Fibroblast of skin of back (primary cell): ENCODE data around the gene DAGLA. TPM values are rescaled to one million over a fixed set of nuclear protein-coding genes. Genes with fewer than 3 reads are reported as not detected.
"Not testable (repeated sequence)": the region's sequence is repeated elsewhere in the genome, so short reads cannot be mapped to it uniquely, and the experiment has no call there.

Experiments used
- DNase-seq: peaks from one replicate; pipeline ENCODE4 v3.0.0-alpha.2; 2013
- polyA plus RNA-seq, 2 experiments: library from polyadenylated mRNA; unstranded; fragments of 120-200 nt; gene quantifications; one replicate each; pipeline ENCODE4 v1.2.1, GENCODE V29; 2013; ENCODE audit not compliant: insufficient read length in 2 of 2

The DAGLA gene, protein sequence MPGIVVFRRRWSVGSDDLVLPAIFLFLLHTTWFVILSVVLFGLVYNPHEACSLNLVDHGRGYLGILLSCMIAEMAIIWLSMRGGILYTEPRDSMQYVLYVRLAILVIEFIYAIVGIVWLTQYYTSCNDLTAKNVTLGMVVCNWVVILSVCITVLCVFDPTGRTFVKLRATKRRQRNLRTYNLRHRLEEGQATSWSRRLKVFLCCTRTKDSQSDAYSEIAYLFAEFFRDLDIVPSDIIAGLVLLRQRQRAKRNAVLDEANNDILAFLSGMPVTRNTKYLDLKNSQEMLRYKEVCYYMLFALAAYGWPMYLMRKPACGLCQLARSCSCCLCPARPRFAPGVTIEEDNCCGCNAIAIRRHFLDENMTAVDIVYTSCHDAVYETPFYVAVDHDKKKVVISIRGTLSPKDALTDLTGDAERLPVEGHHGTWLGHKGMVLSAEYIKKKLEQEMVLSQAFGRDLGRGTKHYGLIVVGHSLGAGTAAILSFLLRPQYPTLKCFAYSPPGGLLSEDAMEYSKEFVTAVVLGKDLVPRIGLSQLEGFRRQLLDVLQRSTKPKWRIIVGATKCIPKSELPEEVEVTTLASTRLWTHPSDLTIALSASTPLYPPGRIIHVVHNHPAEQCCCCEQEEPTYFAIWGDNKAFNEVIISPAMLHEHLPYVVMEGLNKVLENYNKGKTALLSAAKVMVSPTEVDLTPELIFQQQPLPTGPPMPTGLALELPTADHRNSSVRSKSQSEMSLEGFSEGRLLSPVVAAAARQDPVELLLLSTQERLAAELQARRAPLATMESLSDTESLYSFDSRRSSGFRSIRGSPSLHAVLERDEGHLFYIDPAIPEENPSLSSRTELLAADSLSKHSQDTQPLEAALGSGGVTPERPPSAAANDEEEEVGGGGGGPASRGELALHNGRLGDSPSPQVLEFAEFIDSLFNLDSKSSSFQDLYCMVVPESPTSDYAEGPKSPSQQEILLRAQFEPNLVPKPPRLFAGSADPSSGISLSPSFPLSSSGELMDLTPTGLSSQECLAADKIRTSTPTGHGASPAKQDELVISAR
- 5.3 TPM for polyA plus RNA-seq (2013, experiment 1 of 2; ENCODE audit: insufficient read length)
- polyA plus RNA-seq (2013, experiment 2 of 2; ENCODE audit: insufficient read length) = 3.6 TPM

DNA sequence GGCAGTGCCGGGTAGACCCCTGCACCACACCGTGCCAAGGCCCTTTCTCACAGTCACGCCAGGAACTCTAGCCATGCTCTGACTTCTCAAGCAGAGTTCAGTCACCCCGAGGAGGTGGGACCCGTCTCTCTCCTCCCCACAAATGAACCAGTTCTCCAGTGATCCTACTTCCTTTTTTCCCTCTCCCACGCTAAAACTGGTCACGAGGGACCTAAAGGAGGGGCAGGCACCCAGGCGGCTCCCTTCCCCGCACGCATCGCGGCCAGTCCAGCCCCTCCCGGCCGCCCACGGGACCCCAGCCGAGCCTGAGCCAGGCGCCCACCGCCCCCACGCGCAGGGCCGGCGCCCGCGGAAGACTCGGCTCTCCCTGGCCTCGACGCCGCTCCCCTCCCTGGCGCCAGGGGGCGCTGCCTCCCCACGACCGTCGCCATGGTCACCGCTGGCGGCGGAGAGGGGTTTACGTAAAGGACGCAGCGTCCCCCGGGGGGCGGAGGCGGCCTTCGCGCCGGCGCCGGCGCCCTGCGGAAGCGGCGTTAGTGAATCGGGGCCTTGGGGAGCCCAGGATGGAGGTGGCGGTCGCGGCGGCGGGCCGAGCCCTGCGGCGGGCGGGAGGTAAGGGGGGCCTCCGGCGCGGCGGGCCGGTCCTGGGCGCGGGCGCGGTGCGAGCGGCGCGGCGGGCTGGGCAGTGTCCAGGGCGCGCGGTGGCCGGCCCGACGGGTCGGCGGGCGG is at the start of gene DAGLA:
TSS of gene DAGLA (plus strand) at position 499 of the 729 bp plus-strand sequence. CDS start 39,765 bp downstream, outside the sequence.
- peak; percentile 58 for DNase-seq

DNA sequence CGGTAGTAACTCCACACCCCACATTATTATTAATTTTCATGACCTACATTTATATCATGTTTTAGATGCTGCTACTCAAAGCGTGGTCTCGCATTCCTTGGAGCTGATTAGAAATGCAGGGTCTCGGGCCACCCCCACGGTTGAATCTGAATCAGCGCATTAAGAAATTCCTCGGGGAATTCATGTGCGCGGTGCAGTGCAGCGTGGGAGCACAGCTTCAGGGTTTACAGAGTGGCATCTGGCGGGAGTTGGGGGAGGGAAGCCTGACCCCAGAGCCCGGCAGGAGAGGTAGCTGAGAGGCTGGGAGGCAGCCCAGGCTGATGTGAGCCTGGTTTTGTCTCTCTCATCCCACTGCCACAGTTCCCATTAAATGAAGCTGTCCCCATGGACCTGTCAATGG is 48.1 kb upstream of the DAGLA start:
- DNase-seq = peak; percentile 11

DNA sequence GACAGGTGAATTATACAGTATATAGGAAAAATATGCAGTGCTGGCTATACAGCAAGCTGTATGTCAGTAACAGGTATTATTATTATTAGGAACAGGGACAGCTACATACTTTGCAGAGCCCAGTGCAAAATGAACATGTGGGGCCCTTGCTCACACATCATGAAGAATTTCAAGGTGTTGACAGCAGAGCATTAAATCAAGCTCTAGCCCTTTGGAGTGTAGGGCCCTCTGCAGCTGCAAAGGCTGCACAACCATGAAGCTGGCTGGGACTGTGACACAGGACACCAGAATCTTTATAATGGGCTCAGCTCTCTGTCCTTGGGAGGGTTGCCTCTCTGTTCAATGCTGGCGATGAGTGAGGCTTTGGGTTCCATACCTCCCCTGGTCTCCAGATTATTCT is 44.9 kb upstream of the DAGLA start:
- DNase-seq = no peak

DNA sequence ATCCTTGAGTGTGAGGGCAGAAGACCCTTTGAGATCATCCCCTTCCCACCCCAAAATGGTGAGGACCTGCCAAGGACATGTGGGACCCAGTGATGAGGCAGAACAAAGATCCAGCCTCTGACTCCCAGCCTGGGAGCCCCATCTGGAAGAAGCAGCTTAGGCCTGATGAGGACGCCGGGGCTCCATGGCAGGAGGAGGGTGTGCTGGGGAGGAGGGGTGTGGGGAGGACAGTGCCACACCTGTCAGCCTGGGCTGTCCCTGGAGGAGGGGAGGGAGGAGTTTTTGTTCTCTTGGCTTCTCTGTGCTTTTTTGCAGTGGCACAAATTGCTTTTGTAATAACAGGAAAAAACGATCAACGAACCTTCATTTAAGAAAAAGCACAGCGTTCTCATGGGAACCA is 44.4 kb upstream of the DAGLA start:
- no peak for DNase-seq

DNA sequence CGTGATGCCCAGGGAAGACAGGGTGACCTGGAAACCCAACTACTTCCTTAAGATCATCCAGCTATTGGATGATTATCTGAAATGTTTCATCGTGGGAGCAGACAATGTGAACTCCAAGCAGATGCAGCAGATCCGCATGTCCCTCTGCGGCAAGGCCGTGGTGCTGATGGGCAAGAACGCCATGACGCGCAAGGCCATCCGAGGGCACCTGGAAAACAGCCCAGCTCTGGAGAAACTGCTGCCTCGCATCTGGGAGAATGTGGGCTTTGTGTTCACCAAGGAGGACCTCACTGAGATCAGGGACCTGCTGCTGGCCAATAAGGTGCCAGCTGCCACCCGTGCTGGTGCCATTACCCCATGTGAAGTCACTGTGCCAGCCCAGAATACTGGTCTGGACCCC is 43.5 kb upstream of the DAGLA start:
- no peak for DNase-seq

DNA sequence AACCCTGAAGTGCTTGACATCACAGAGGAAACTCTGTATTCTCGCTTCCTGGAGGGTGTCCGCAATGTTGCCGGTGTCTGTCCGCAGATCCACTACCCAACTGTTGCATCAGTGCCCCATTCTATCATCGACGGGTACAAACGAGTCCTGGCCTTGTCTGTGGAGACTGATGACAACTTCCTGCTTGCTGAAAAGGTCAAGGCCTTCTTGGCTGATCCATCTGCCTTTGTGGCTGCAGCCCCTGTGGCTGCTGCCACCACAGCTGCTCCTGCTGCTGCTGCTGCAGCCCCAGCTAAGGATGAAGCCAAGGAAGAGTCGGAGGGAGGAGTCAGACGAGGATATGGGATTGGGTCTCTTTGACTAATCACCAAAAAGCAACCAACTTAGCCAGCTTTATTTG is 42.9 kb upstream of the DAGLA start:
- DNase-seq = no peak

DNA sequence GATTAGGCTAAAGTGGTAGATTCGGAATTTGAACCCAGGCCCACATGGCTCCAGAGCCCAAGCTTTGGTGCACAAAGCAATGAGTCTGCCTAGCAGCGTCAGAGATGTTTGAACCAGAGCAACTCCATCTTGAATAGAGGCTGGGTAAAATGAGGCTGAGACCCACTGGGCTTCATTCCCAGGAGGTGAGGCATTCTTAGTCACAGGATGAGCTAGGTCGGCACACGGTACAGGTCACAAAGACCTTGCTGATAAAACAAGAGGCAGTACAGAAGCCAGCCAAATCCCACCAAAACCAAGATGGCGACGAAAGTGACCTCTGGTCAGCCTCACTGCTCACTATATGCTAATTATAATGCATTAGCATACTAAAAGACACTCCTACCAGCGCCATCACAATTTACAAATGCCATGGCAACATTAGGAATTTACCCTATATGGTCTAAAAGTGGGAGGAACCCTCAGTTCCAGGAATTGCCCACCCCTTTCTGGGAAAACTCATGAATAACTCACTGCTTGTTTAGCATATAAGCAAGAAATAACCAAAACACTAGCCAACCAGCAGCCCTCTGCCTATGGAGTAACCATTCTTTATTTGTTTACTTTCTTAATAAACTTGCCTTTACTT is 40.3 kb upstream of the DAGLA start:
- no peak for DNase-seq

DNA sequence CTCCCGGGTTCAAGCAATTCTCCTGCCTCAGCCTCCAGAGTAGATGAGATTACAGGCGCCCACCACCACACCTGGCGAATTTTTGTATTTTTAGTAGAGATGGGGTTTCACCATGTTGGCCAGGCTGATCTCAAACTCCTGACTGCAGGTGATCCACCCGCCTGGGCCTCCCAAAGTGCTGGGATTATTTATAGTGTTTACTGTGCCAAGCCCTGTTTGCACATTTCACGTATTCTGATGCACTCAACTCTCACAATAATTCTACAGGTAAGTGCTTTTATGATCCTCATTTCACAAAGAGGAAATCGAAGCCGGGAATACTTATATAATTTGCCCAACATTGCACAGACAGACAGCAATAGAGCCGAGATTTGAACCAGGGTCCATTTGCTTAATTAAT is 38.0 kb upstream of the DAGLA start:
- no peak for DNase-seq

DNA sequence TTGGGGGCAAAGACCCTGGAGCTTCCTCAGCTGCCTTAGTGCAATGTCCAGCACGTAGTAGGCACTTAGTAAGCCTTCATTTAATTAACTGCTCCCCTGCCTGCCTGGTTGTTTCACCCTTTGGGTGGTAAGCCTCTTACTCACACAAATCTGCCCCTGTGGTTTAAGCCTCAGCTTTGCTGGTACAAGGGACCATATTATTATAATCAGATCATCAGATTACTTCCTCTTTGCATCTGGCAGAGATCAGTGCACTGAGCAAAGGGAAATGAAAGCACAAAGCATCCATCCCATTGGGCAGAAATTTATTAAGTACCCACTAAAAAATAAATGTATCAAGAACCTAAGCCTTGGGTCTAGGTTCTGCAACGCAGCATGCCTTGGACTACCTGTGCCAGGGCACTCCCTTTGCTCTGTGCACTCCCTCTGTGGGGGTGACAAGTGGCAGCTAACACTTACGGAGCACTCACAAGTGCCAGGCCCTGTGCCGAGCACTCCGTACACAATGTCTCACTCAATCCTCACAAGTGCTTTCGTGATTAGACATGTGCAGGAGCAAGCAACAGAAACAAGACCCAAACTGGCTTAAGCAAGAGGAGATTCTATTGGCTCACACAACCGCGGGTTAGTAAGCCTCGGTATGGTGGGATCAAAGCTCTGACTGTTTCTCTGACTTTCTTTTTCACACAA is 34.9 kb upstream of the DAGLA start:
- no peak for DNase-seq

DNA sequence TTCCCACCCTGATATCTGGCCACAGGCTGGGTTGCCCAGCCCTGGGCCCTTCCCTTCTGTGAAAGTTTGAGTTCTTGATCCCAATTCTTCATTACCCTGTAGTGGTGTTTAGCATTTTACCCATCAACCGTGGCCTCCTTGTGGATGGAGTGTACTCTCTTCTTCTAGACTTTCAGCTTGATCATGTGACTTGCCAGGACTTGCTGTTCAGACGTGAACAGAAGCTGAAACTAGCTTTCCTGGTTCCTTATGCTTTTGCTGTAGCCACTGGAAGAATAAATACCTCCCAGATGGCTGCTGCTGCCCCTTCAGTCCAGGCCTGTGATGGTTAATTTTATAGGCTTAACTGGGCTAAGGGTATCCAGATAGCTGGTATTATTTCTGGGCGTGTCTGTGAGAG is 32.7 kb upstream of the DAGLA start:
- no peak for DNase-seq

DNA sequence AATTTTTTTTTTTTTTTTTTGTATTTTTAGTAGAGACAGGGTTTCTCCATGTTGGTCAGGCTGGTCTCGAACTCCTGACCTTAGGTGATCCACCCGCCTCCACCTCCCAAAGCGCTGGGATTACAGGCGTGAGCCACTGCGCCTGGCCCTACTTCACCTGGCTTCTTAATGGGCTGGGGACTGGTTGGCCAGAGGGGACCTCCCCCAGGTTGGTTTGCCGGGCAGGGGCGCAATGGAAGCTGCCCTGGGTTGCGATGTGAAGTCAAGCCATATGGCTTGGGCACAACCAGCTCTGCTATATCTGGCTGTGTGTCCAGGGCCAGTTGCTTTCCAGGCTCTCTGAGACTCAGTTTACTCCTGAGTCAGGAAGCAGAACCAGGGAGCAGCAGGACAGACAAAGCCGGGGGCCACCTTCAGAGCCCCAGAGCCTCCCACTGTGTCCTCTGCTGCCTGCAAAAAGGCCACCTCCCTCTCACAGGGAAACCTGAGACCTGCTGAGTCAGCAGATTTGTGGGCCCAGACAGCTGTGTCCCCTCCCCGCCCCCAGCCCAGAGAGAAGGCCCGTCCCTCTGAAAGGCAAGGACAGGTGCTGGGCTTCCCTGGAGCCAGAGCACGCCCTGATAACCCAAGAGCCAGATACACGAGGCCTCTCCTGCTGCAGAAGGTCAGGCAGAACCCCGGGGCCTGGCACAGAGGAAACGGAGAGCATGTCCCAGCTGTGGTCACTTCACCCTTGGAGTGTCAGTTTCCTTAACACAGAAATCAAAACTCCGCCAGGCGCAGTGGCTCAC is 29.2 kb upstream of the DAGLA start:
- no peak for DNase-seq

DNA sequence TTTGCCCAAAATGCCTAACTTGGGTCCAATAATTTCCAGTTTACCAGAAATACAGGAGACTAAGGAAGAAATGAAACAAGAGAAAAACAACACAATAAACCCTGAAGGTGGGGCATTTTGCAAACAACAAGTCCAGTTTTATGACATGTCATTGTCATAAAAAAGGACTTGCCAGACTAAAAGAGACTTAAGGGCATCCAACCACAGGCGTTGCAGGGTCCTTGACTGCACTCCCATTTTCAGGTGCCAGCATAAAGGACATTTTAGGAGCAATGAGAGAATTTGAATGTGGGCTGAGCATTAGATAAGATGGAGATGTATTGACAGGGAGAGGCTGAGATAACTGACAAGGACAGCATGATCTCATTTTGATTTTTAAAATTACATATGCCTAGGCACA is 28.1 kb upstream of the DAGLA start:
- DNase-seq = no peak

DNA sequence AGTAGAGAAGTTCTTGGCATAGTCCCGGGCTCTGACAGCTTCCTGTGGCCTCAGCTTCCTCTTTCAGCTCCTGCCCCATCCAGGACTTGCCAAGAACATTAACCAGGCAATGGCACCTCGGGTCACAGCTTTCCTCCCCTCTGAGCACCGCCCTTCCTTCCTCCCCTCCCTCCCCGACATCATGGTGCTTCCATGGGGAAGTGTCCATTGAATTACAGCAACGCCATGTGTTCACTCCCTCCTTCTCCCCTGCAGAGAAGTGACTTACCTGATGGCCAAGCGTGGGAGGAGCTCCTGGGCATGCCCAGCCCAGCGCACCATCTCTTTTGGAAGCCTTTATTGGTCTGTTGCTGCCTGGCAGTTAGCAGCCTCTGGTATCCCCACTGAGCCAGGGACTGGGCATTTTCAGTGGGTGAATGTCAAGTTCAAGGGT is 25.8 kb upstream of the DAGLA start:
- no peak for DNase-seq

DNA sequence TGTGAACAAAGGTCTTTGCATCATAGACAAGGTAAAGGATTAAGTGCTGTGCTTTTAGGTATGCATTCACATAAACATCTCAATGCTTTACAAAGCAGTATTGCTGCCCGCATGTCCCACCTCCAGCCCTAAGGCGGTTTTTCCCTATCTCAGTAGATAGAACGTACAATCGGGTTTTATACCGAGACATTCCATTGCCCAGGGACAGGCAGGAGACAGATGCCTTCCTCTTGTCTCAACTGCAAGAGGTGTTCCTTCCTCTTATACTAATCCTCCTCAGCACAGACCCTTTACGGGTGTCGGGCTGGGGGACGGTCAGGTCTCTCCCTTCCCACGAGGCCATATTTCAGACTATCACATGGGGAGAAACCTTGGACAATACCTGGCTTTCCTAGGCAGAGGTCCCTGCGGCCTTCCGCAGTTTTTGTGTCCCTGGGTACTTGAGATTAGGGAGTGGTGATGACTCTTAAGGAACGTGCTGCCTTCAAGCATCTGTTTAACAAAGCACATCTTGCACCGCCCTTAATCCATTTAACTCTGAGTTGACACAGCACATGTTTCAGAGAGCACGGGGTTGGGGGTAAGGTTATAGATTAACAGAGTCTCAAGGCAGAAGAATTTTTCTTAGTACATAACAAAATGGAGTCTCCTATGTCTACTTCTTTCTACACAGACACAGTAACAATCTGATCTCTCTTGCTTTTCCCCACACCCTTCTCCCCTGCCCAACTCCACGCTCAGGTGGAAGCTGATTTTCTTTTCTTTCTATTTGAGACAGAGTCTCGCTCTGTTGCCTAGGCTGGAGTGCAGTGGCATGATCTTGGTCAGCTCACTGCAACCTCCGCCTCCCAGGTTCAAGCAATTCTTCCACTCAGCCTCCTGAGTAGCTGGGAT is 24.7 kb upstream of the DAGLA start:
- DNase-seq = not testable (repeated sequence)

DNA sequence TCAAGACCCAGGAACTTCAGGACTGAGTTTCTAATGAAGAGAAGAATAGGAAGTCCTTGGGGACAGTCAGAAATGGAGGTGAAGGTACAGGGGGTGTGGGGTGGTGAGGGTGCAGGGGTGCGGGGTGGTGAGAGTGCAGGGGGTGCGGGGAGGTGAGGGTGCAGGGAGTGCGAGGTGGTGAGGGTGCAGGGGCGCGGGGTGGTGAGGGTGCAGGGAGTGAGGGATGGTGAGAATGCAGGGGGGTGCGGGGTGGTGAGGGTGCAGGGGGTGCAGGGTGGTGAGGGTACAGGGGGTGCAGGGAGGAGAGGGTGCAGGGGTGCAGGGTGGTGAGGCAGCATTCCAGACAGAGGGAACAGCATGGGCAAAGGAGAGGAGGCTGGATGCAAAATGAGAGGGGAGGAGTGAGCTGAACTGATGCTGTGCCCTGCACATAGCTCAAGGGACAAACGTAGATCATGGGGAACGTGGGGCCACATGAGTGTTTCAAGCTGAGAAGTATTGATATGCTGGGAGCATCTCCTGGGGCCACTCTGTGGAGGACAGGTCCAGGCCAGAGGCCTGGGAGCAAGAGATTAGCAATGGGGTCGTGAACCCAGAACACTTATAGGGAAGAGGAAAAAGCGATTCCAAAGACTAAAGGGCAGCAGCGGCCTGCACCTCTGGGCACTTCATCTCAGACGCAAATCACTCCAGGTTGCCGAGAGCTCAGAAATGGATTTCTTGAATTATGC is 23.7 kb upstream of the DAGLA start:
- DNase-seq = no peak

DNA sequence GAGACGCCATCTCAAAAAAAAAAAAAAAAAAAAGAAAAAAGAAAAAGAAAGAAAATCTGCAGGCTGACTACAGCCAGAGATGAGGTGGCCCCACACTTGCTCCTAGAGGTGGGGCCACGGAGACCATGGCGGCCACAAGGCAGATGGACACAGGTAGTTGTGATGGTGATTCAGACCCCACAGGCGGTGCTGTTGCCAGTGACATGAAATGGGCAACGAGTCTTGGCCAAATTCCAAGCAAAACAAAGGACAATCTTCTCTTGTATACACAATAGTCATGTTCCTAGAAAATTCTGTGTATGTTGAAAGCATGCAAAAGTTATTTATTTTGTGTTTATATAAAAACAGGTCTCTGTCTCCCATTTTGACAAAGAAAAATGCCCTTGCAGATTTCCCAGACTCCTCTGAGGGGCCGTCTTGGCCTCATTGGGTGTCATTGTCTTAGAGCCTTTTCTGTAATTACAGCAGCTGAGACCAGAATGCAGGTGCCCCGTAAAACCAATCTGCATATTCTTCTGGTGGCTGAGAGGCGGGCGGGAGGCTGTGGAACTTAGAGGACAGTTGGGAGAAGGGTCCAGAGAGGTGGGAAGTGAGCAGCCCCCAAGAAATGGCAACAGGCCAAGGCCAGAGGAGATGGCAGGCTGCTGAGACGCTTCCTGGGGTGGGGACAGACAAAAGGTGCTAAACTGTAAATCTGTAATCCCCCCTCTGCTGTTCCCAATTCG is 22.5 kb upstream of the DAGLA start:
- no peak for DNase-seq

DNA sequence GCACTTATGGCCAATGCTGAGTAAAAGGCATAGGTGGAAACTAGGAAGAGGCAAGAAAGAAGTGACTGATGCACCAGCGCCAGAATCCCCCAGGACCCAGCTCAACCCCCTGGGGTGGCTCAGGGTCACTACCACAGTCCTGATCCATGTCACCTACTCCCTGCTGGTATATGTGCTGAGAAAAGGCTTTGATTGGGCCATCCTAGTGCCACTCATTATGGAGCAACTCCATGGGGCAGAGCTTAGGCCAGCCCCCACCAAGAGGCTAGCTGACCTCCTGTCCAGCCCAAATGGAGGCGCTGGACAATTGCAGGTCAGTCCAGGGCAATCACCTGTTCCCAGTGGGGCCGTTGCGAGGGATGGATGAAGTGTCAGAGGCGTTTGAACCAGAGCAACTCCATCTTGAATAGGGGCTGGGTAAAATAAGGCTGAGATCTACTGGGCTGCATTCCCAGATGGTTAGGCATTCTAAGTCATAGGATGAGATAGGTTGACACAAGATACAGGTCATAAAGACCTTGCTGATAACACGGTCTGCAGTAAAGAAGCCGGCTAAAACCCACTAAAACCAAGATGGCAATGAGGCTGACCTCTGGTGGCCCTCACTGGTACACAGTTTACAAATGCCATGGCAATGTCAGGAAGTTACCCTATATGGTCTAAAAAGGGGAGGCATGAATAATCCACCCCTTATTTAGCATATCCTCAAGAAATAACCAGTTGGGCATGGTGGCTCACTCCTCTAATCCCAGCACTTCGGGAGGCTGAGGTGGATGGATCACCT is 20.6 kb upstream of the DAGLA start:
- DNase-seq = no peak
